Heart left ventricle (tissue), 13 donors: ENCODE results near the gene C22orf15.

ENCODE experiments used
- POLR2A ChIP-seq, 2 donors: fragments of 450-650 bp; IDR thresholded peaks; one replicate each; pipeline ENCODE4 v1.6.1; 2017; ENCODE audit warnings: antibody characterized with exemption in 2 of 2, mild to moderate bottlenecking in 2 of 2, moderate library complexity in 2 of 2
- TF ChIP-seq, protein P1 (sequence below), 12 donors: fragments of 200-600 bp; sonication (generic) in 4 of 12; IDR thresholded peaks; one replicate each; pipeline versions ENCODE4 v1.5.0 to v1.8.0; 2018 to 2022; ENCODE audit warnings: antibody characterized with exemption in 12 of 12, mild to moderate bottlenecking in 5 of 12
- donor health status: ischemic (EF 13 %, LVEDD 7.1; RV severe dilation, severe dysfunction).
- donor health status: DM: no; HTN: yes; CAD: no.
- donor health status: DM: no; HTN: no; CAD: no.
- donor health status: ischemic (EF 25% LVEDD 6.9; RV normal size, moderate dysfunction).
- donor health status: ischemic (EF 25% LVEDD 5.7; RV mildly dilated, moderate dysfunction).
- donor health status: ischemic (EF 35%, LVEDD 5.7; RV mildly dilated, moderate dysfunction).
- donor health status: nonischemic (EF 11% LVEDD 7.7; RV severe dilation, severe dysfunction).
- donor health status: DM: yes; HTN: yes; CAD: no.
- donor health status: PGD.
- donor health status: ischemic (EF 29% LVEDD 5.4; RV normal size, mild dysfunction).
- donor health status: nonischemic (EF 23%, LVEDD 6.1; RV moderate dilation, normal function).

GRCh38 chr22:23763954-23764353, 1.2 kb downstream of the C22orf15 start:
- TF ChIP-seq POLR2A (IDR thresholded peaks at IDR 0.05) = no peak
- TF ChIP-seq, protein P1, sequence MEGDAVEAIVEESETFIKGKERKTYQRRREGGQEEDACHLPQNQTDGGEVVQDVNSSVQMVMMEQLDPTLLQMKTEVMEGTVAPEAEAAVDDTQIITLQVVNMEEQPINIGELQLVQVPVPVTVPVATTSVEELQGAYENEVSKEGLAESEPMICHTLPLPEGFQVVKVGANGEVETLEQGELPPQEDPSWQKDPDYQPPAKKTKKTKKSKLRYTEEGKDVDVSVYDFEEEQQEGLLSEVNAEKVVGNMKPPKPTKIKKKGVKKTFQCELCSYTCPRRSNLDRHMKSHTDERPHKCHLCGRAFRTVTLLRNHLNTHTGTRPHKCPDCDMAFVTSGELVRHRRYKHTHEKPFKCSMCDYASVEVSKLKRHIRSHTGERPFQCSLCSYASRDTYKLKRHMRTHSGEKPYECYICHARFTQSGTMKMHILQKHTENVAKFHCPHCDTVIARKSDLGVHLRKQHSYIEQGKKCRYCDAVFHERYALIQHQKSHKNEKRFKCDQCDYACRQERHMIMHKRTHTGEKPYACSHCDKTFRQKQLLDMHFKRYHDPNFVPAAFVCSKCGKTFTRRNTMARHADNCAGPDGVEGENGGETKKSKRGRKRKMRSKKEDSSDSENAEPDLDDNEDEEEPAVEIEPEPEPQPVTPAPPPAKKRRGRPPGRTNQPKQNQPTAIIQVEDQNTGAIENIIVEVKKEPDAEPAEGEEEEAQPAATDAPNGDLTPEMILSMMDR (IDR thresholded peaks at IDR 0.05) = no peak
